Neuronal stem cell (in vitro differentiated cells): ENCODE measurements around the gene TPX2. TPM values are rescaled to one million over a fixed set of nuclear protein-coding genes. Genes with fewer than 3 reads are reported as not detected.

ENCODE experiments used
- DNase-seq: peaks from one replicate; pipeline ENCODE4 v3.0.0-alpha.2; 2013; ENCODE audit warnings: low spot score
- H2AFZ ChIP-seq: one replicate; pipeline ENCODE4 v1.6.1; 2013; ENCODE audit warnings: mild to moderate bottlenecking, low read length, inconsistent platforms
- H2AK5ac ChIP-seq: 2 replicates; pipeline ENCODE4 v1.6.1; 2013; ENCODE audit warnings: low read depth, mild to moderate bottlenecking, inconsistent platforms, low read length, moderate library complexity, mixed read lengths
- H2BK120ac ChIP-seq: 2 replicates; pipeline ENCODE4 v1.6.1; 2013; ENCODE audit warnings: low read depth, mild to moderate bottlenecking, inconsistent platforms, low read length, moderate library complexity, mixed read lengths
- H2BK12ac ChIP-seq: one replicate; pipeline ENCODE4 v1.6.1; 2013; ENCODE audit warnings: low read length, inconsistent platforms
- H2BK15ac ChIP-seq: 2 replicates; pipeline ENCODE4 v1.6.1; 2013; ENCODE audit warnings: mild to moderate bottlenecking, low read length, inconsistent platforms, mixed read lengths
- H2BK5ac ChIP-seq: one replicate; pipeline ENCODE4 v1.6.1; 2013; ENCODE audit warnings: inconsistent platforms, mild to moderate bottlenecking, low read length, moderate library complexity
- H3K14ac ChIP-seq: one replicate; pipeline ENCODE4 v1.6.1; 2013; ENCODE audit warnings: low read length, inconsistent platforms
- H3K18ac ChIP-seq: 2 replicates; pipeline ENCODE4 v1.6.1; 2013; ENCODE audit warnings: low read length, inconsistent platforms
- H3K23ac ChIP-seq: 2 replicates; pipeline ENCODE4 v1.6.1; 2013; ENCODE audit warnings: low read depth, mild to moderate bottlenecking, mixed read lengths, low read length, inconsistent platforms; ENCODE audit not compliant: poor library complexity
- H3K27ac ChIP-seq: replicated peaks from 3 replicates; pipeline ENCODE4 v1.5.1; 2013; ENCODE audit warnings: low read length, inconsistent platforms
- H3K27me3 ChIP-seq, 3 experiments: 2 replicates each; pipeline ENCODE4 v1.6.1; 2013; ENCODE audit warnings: low read length in 3 of 3, mild to moderate bottlenecking in 2 of 3, inconsistent platforms in 1 of 3, low read depth in 1 of 3, mixed read lengths in 1 of 3, moderate library complexity in 1 of 3; ENCODE audit not compliant: control insufficient read depth in 3 of 3, insufficient read depth in 3 of 3
- H3K36me3 ChIP-seq, 2 donors: replicated peaks in 1 of 2; 2 replicates each; pipeline ENCODE4 v1.6.1; 2013; ENCODE audit warnings: low read length in 2 of 2; ENCODE audit not compliant: control insufficient read depth in 2 of 2, insufficient read depth in 2 of 2
- H3K4ac ChIP-seq: 2 replicates; pipeline ENCODE4 v1.6.1; 2013; ENCODE audit warnings: inconsistent platforms, mild to moderate bottlenecking, low read length, moderate library complexity
- H3K4me1 ChIP-seq, 2 donors: 1 replicate in 1 of 2; 2 replicates in 1 of 2; pipeline ENCODE4 v1.6.1; 2013; ENCODE audit warnings: low read length in 2 of 2, low read depth in 1 of 2; ENCODE audit not compliant: control insufficient read depth in 2 of 2, insufficient read depth in 1 of 2
- H3K4me2 ChIP-seq: one replicate; pipeline ENCODE4 v1.6.1; 2013; ENCODE audit warnings: mild to moderate bottlenecking, low read length, inconsistent platforms; ENCODE audit not compliant: insufficient read depth, poor library complexity, severe bottlenecking
- H3K4me3 ChIP-seq, 2 donors: 2 replicates each; pipeline ENCODE4 v1.5.1; 2013; ENCODE audit warnings: low read length in 2 of 2, mild to moderate bottlenecking in 2 of 2, inconsistent platforms in 1 of 2, moderate library complexity in 1 of 2
- H3K79me1 ChIP-seq: one replicate; pipeline ENCODE4 v1.6.1; 2013; ENCODE audit warnings: low read depth, mild to moderate bottlenecking, inconsistent platforms, low read length, moderate library complexity
- H3K9ac ChIP-seq: one replicate; pipeline ENCODE4 v1.6.1; 2013; ENCODE audit warnings: mild to moderate bottlenecking, low read depth, low read length, inconsistent platforms; ENCODE audit not compliant: poor library complexity
- H3K9me3 ChIP-seq, 2 donors: replicated peaks in 1 of 2; 2 replicates each; pipeline versions ENCODE3 to v1.6.1; 2013; ENCODE audit warnings: low read length in 2 of 2, mild to moderate bottlenecking in 2 of 2, inconsistent platforms in 1 of 2, low read depth in 1 of 2, mixed read lengths in 1 of 2, moderate library complexity in 1 of 2; ENCODE audit not compliant: control insufficient read depth in 2 of 2, insufficient read depth in 1 of 2
- H4K8ac ChIP-seq: one replicate; pipeline ENCODE4 v1.6.1; 2013; ENCODE audit warnings: low read depth, mild to moderate bottlenecking, inconsistent platforms, low read length, moderate library complexity
- H4K91ac ChIP-seq: one replicate; pipeline ENCODE4 v1.6.1; 2013; ENCODE audit warnings: low read length, low read depth, mild to moderate bottlenecking, inconsistent platforms; ENCODE audit not compliant: poor library complexity
- WGBS, 2 donors: extraction: QIAGEN DNeasy Blood & Tissue Kit; methylation state at CpG; one replicate each; pipeline ENCODE4 v1.1.7; 2013; ENCODE audit warnings: missing lambda C conversion rate in 2 of 2, mixed read lengths in 1 of 2; ENCODE audit not compliant: insufficient read length in 2 of 2, insufficient replicate concordance in 1 of 2; ENCODE audit errors: extremely low coverage in 2 of 2; 5-methylcytosine and 5-hydroxymethylcytosine counted together
- polyA plus RNA-seq, 2 experiments: library from polyadenylated mRNA; stranded (reverse); fragments of 200-250 nt; gene quantifications; one replicate each; pipeline ENCODE4 v1.2.3, GENCODE V29; 2013

TPX2 gene, protein sequence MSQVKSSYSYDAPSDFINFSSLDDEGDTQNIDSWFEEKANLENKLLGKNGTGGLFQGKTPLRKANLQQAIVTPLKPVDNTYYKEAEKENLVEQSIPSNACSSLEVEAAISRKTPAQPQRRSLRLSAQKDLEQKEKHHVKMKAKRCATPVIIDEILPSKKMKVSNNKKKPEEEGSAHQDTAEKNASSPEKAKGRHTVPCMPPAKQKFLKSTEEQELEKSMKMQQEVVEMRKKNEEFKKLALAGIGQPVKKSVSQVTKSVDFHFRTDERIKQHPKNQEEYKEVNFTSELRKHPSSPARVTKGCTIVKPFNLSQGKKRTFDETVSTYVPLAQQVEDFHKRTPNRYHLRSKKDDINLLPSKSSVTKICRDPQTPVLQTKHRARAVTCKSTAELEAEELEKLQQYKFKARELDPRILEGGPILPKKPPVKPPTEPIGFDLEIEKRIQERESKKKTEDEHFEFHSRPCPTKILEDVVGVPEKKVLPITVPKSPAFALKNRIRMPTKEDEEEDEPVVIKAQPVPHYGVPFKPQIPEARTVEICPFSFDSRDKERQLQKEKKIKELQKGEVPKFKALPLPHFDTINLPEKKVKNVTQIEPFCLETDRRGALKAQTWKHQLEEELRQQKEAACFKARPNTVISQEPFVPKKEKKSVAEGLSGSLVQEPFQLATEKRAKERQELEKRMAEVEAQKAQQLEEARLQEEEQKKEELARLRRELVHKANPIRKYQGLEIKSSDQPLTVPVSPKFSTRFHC
- polyA plus RNA-seq (2013, experiment 1 of 2): 174 TPM
- 172 TPM for polyA plus RNA-seq (2013, experiment 2 of 2)

DNA sequence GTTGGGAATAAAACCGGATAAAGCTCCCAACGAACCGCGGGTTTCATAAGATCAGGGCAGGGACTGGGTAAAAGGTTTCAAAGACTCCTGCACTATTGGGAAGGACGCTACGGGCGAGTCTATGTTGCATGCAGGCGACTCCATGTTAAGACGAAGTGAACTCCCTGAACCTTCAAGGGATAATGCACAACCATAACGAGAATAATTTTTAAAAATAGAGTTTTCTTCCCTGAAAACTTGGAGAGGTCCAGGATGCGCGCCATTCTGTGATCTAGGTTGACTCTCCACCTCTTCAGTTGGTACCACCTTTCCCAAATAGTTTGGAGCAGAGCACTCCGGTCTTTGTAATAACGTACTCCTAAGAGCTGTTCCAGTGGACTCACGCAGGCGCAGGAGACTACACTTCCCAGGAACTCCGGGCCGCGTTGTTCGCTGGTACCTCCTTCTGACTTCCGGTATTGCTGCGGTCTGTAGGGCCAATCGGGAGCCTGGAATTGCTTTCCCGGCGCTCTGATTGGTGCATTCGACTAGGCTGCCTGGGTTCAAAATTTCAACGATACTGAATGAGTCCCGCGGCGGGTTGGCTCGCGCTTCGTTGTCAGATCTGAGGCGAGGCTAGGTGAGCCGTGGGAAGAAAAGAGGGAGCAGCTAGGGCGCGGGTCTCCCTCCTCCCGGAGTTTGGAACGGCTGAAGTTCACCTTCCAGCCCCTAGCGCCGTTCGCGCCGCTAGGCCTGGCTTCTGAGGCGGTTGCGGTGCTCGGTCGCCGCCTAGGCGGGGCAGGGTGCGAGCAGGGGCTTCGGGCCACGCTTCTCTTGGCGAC lies at the start of gene TPX2:
TSS of gene TPX2 (plus strand) at position 562 of the 821 bp plus-strand sequence. CDS start 18,187 bp downstream, outside the sequence.
- peak within 1 kb of the TSS; percentile 77 for H3K4me2 ChIP-seq
- no peak within 1 kb of the TSS for H2AK5ac ChIP-seq
- no CpG with 5 or more reads among the region's 54 CpGs for WGBS, 2 donors
- H4K8ac ChIP-seq: no peak within 1 kb of the TSS
- no peak within 1 kb of the TSS for H2BK120ac ChIP-seq
- H3K27ac ChIP-seq: peak within 1 kb of the TSS; percentile 86
- peak within 1 kb of the TSS; percentile 98 for H3K18ac ChIP-seq
- peaks cover 4 to 5% of the 10 kb centered on the region in 2 donors for H3K4me1 ChIP-seq
- peak within 1 kb of the TSS; percentile 49 for H3K14ac ChIP-seq
- H3K23ac ChIP-seq: peak within 1 kb of the TSS; percentile 38
- peaks cover 4 to 22% of the 10 kb centered on the region in 2 donors for H3K36me3 ChIP-seq
- H3K9ac ChIP-seq: peak within 1 kb of the TSS; percentile 94
- H3K27me3 ChIP-seq: no peaks in the 10 kb centered on the region
- H2BK15ac ChIP-seq: no peak within 1 kb of the TSS
- H2AFZ ChIP-seq: peak within 1 kb of the TSS; percentile 91
- peak within 1 kb of the TSS; percentile 73 to 98 for H3K4me3 ChIP-seq
- no peak within 1 kb of the TSS for H3K4ac ChIP-seq
- H2BK12ac ChIP-seq: no peak within 1 kb of the TSS
- H3K9me3 ChIP-seq: no peaks in the 10 kb centered on the region
- H2BK5ac ChIP-seq: peak within 1 kb of the TSS; percentile 62
- peaks cover 4% of the 10 kb centered on the region for H3K79me1 ChIP-seq
- peak; percentile 95 for DNase-seq
- no peak within 1 kb of the TSS for H4K91ac ChIP-seq

DNA sequence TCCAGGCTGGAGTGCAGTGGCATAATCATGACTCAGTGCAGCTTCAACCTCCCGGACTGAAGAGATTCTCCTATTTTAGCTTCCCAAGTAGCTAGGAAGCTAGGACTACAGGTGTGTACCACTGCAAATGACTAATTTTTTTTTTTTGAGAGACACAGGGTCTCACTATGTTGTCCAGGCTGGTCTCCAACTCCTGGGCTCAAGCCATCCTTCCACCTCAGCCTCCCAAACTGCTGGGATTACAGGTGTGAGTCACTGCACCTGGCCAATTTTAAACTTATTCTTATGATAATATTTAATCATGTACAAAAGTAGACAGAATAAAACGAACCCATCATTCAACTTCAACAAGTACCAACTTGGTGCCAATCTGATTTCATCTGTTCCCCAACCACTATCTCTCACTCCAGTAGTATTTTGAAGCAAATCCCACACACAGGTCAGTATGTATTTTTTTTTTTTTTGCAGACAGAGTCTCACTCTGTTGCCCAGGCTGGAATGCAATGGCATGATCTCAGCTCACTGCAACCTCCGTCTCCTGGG lies 48.9 kb upstream of the TPX2 start:
- H3K4ac ChIP-seq: no peak overlapping the region
- no peak overlapping the region for H4K8ac ChIP-seq
- no peak overlapping the region for H2AFZ ChIP-seq
- peaks cover 2 to 68% of the 10 kb centered on the region in 2 donors for H3K36me3 ChIP-seq
- no peaks in the 10 kb centered on the region for H3K27me3 ChIP-seq
- no peak overlapping the region for H3K14ac ChIP-seq
- no peak overlapping the region for H2BK5ac ChIP-seq
- H3K9me3 ChIP-seq: peaks cover 0 to 11% of the 10 kb centered on the region in 2 donors
- no peak overlapping the region for H3K27ac ChIP-seq
- no peak overlapping the region for H3K4me3 ChIP-seq
- no peak overlapping the region for H2AK5ac ChIP-seq
- no peak overlapping the region for H3K9ac ChIP-seq
- H2BK12ac ChIP-seq: no peak overlapping the region
- H2BK15ac ChIP-seq: no peak overlapping the region
- no peak overlapping the region for H3K18ac ChIP-seq
- no peak overlapping the region for H3K4me2 ChIP-seq
- WGBS, 2 donors: no CpG with 5 or more reads among the region's 3 CpGs
- H3K4me1 ChIP-seq: peaks cover 0 to 11% of the 10 kb centered on the region in 2 donors
- no peak for DNase-seq
- H2BK120ac ChIP-seq: no peak overlapping the region
- H3K23ac ChIP-seq: no peak overlapping the region
- H3K79me1 ChIP-seq: peaks cover 4% of the 10 kb centered on the region
- H4K91ac ChIP-seq: no peak overlapping the region

DNA sequence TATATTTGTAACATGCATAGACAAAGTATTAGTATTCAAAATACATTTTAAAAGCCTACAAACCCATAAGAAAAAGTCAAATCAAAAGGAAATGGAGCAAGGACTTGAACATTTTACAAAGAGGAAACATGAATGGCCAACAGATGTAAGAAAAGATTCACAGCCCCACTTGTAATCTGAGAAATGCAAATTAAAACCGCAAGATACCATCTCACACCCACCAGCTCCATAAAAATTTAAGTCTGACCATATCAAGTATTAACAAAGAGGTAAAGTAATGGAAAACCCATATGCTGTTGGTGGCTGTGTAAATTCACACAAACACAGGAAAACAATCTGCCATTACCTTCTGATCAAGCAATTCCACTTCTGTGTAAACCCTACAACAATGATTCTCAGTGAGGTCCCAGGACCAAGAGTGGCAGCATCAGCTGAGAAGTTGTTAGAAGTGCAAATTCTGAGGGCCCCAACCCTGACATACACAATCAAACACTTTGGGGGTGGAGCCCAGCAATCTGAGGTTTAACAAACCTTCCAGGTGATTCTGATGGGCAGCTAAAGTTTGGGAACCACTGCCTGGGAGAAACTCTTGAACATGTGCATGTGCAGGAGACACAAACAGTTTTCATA lies 47.3 kb upstream of the TPX2 start:
- no peak overlapping the region for H2BK120ac ChIP-seq
- peak overlapping the region; percentile 19 for H4K91ac ChIP-seq
- H2BK15ac ChIP-seq: no peak overlapping the region
- H2AK5ac ChIP-seq: no peak overlapping the region
- no peak overlapping the region for H3K4me2 ChIP-seq
- peaks cover 0 to 3% of the 10 kb centered on the region in 2 donors for H3K9me3 ChIP-seq
- no peak overlapping the region for H3K14ac ChIP-seq
- H4K8ac ChIP-seq: no peak overlapping the region
- no peaks in the 10 kb centered on the region for H3K27me3 ChIP-seq
- no peak overlapping the region for H3K9ac ChIP-seq
- no peak overlapping the region for H3K18ac ChIP-seq
- H2BK12ac ChIP-seq: no peak overlapping the region
- H3K36me3 ChIP-seq: peaks cover 2 to 73% of the 10 kb centered on the region in 2 donors
- no CpG with 5 or more reads among the region's 1 CpG for WGBS, 2 donors
- H3K4me1 ChIP-seq: peaks cover 0 to 11% of the 10 kb centered on the region in 2 donors
- H3K4ac ChIP-seq: no peak overlapping the region
- peak overlapping the region; percentile 53 for H3K27ac ChIP-seq
- H3K4me3 ChIP-seq: peak overlapping the region in 1 of 2 donors; percentile 28
- DNase-seq: no peak
- H2AFZ ChIP-seq: no peak overlapping the region
- no peak overlapping the region for H3K23ac ChIP-seq
- no peak overlapping the region for H2BK5ac ChIP-seq
- H3K79me1 ChIP-seq: peaks cover 4% of the 10 kb centered on the region
